Osteocyte (in vitro differentiated cells): ENCODE data around the gene CSRP1. TPM values are rescaled to one million over a fixed set of nuclear protein-coding genes. Genes with fewer than 3 reads are reported as not detected.
A peak's percentile ranks its signal among the peaks of the same experiment; 100 is the strongest.

Source experiments
- DNase-seq: peaks from one replicate; pipeline ENCODE4 v3.0.0; 2021; ENCODE audit warnings: mixed read lengths; ENCODE audit not compliant: unreplicated experiment; ENCODE audit errors: extremely low spot score
- H3K27ac Mint-ChIP-seq: one replicate; pipeline ENCODE4 v1.8.0; 2021; ENCODE audit warnings: mild to moderate bottlenecking, mixed read lengths; ENCODE audit not compliant: unreplicated experiment
- H3K27me3 Mint-ChIP-seq: one replicate; pipeline ENCODE4 v1.8.0; 2021; ENCODE audit warnings: mixed read lengths; ENCODE audit not compliant: unreplicated experiment
- H3K36me3 Mint-ChIP-seq: one replicate; pipeline ENCODE4 v1.8.0; 2021; ENCODE audit warnings: mixed read lengths; ENCODE audit not compliant: unreplicated experiment
- H3K4me1 Mint-ChIP-seq: one replicate; pipeline ENCODE4 v1.8.0; 2021; ENCODE audit warnings: mixed read lengths; ENCODE audit not compliant: unreplicated experiment
- H3K4me3 Mint-ChIP-seq: one replicate; pipeline ENCODE4 v1.8.0; 2021; ENCODE audit warnings: mild to moderate bottlenecking, moderate library complexity, mixed read lengths; ENCODE audit not compliant: unreplicated experiment
- H3K9me3 Mint-ChIP-seq: one replicate; pipeline ENCODE4 v1.8.0; 2021; ENCODE audit warnings: mixed read lengths; ENCODE audit not compliant: unreplicated experiment
- CTCF ChIP-seq: fragments of 200-600 bp; sonication (generic); IDR thresholded peaks from 2 replicates; pipeline ENCODE4 v1.5.0; 2021; ENCODE audit warnings: antibody characterized with exemption, mild to moderate bottlenecking, moderate library complexity
- total RNA-seq: library from RNA; stranded (reverse); gene quantifications from 2 replicates; pipeline ENCODE4 v1.2.1, GENCODE V29; 2021

The CSRP1 gene
- total RNA-seq, 1 donor from 2014 or later = 0.56 TPM

- peak overlapping the region; percentile 90 for H3K27ac Mint-ChIP-seq
- H3K4me1 Mint-ChIP-seq = peaks cover 57% of the 10 kb centered on the region
- no peak for DNase-seq
- TF ChIP-seq CTCF = no peak
- no peaks in the 10 kb centered on the region for H3K36me3 Mint-ChIP-seq
- no peaks in the 10 kb centered on the region for H3K27me3 Mint-ChIP-seq
- H3K9me3 Mint-ChIP-seq = no peaks in the 10 kb centered on the region
- no peak overlapping the region for H3K4me3 Mint-ChIP-seq
Measured at GRCh38 chr1:201499795-201500669, 6.9 kb downstream of the CSRP1 start.

GRCh38 chr1:201499191-201499590 lies 7.7 kb downstream of the CSRP1 start:
- H3K9me3 Mint-ChIP-seq = no peaks in the 10 kb centered on the region
- H3K4me1 Mint-ChIP-seq = peaks cover 57% of the 10 kb centered on the region
- TF ChIP-seq CTCF = no peak
- H3K27ac Mint-ChIP-seq = no peak overlapping the region
- no peaks in the 10 kb centered on the region for H3K27me3 Mint-ChIP-seq
- H3K36me3 Mint-ChIP-seq = no peaks in the 10 kb centered on the region
- no peak overlapping the region for H3K4me3 Mint-ChIP-seq
- DNase-seq = no peak

GRCh38 chr1:201498621-201499020 lies 8.3 kb downstream of the CSRP1 start:
- H3K4me3 Mint-ChIP-seq = no peak overlapping the region
- no peak for TF ChIP-seq CTCF
- peaks cover 57% of the 10 kb centered on the region for H3K4me1 Mint-ChIP-seq
- no peak for DNase-seq
- no peaks in the 10 kb centered on the region for H3K9me3 Mint-ChIP-seq
- no peaks in the 10 kb centered on the region for H3K36me3 Mint-ChIP-seq
- no peaks in the 10 kb centered on the region for H3K27me3 Mint-ChIP-seq
- H3K27ac Mint-ChIP-seq = no peak overlapping the region

DNA sequence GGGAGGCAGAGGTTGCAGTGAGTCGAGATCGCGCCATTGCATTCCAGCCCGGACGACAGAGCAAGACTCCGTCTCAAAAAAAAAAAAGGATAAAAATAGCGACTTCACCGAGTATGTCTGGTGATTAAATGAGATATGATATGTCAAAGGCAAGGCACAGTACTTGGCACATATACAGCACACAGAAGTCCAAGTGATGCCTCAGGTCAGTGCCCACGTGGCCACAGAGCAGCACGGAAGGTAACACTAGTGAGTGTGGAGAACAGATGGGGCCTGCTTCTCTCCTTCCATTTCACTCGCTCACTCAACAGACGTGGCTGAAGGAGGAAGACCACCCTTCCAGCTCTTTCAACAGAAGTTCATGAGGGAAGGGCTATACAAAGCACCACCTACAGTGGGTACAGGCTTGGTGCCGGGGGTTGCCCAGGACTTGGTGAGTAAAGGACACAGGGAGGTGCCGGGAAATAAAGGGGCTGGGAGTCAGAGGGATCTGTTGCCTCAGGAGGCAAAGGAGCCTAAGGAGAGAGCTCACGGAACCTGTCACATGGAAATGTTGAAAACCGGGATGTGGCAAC lies 8.9 kb downstream of the CSRP1 start:
- Mint-ChIP-seq H3K4me3 (no peak overlapping the region), H3K27me3 (no peaks in the 10 kb centered on the region), H3K36me3 (no peaks in the 10 kb centered on the region), H3K27ac (no peak overlapping the region), H3K4me1 (peaks cover 56% of the 10 kb centered on the region), H3K9me3 (no peaks in the 10 kb centered on the region)
- no peak for TF ChIP-seq CTCF
- no peak for DNase-seq

DNA sequence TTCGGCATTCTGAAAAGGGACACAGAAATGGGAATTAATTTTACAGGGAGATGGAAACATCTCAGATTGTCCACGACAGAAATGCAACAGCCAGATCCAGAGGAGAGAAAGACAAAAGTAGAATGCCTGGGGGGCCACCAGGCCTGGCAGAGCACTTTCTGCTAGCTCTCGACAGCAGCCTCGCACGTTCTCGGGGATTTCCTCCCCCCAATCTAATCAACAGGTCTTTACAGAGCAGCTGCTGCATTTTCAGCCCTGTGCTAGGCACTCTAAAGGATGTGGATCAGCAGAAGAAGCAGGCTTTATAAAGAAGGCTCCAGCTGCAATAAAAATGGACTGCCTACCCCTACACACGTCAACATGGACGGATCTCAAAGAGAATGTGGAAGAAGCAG lies 10.6 kb downstream of the CSRP1 start:
- H3K27ac Mint-ChIP-seq = peak overlapping the region; percentile 87

More for the DNA sequence above, 10.6 kb downstream of the CSRP1 start:
- H3K27me3 Mint-ChIP-seq = no peaks in the 10 kb centered on the region
- H3K36me3 Mint-ChIP-seq = no peaks in the 10 kb centered on the region
- DNase-seq = no peak
- H3K9me3 Mint-ChIP-seq = no peaks in the 10 kb centered on the region
- no peak for TF ChIP-seq CTCF
- no peak overlapping the region for H3K4me3 Mint-ChIP-seq
- peaks cover 56% of the 10 kb centered on the region for H3K4me1 Mint-ChIP-seq
